ENCODE measurements around the gene SMARCAL1.

SMARCAL1 gene

DNA sequence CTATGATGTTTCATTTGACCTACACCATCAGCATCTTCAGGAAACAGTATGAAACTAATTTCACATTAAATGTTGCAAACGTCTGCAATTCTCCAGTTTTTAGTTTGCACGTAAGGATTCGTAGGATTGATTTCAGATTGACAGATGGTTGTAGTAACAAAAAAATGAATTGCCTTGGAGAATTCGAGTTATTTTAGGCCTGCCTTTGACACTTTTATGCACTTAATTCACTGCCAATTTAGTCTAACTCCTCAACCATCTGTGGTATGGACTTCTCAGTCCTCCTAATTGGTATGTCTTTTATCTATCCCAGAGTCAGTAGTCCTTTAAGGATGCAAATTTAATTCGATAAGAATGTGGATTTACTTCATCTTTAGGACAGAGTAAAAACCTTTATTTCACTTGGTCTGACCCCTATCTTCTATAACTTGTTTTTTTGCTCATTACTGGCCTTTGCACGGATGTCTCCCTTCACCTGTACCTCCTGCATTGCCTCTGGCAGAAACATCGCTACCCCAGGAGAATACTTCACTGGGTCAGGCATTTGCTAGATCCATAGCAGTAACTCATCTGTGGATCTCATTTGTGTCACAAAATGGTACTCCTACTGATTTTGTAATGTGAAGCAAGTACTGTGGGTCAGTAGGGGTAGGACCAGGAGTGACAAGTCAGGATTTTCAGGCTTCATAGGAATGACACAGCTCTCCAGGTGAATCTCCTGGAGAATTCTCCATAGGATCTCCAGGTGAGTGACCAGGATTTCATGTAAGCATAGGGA, 90.3 kb downstream of the SMARCAL1 start:
- DNase-seq (ENCODE audit: extremely low read depth, low read depth): no peak
- TF ChIP-seq CTCF (IDR thresholded peaks at IDR 0.05; ENCODE audit: low read depth, low read length): no peak

DNA sequence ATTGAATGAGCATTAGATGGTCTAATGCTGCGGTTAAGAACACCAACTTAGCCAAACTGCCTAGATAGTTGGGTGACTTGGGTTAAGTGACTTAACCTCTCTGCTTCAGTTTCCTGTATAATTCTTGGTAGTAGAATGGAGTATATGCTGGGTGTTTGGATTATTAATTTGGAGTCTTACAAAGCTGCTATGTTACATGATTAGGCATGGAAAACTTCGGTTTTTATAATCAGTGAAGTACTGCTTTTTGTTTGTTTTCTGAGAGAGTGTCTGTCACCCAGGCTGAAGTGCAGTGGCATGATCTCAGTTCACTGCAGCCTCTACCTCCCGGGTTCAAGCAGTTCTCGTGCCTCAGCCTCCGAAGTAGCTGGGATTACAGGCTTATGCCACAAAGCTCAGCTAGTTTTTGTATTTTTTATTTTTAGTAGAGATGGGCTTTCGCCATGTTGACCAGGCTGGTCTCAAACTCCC, 90.9 kb downstream of the SMARCAL1 start:
- TF ChIP-seq CTCF (IDR thresholded peaks at IDR 0.05; ENCODE audit: low read depth, low read length): no peak
- no peak for DNase-seq (ENCODE audit: extremely low read depth, low read depth)

DNA sequence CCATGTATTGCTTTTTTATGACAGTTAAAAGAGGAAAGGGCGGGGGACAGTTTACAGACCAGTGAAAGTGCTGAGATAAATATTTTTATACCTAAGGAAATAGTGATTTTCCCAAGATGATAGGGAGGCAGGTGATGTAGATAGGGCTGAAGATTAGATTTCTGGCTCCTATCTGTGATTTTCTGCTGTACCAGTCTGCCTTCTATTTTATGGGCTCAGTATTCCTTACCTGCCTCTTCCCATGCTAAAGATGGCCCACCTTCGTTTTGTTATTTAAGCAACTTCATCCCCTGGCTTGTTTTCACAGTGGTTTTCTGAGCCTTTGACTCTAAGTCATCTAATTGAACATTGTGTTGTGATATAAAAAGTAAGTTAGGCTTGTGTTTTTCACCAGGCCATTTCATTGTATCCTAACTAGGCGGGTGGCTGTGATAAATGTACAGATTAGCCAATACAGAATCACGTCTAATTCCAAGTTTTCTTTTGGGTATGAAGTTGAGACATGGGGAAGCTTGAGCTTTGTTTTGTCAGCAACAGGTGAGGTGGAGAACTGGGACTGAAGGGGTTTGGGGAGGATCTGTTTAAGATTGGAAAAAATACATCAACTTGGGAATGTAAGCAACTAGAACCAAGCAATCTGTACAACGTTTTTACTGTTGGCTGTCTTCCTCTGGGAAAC, 91.6 kb downstream of the SMARCAL1 start:
- no peak for DNase-seq (ENCODE audit: extremely low read depth, low read depth)
- TF ChIP-seq CTCF (IDR thresholded peaks at IDR 0.05; ENCODE audit: low read depth, low read length): no peak

DNA sequence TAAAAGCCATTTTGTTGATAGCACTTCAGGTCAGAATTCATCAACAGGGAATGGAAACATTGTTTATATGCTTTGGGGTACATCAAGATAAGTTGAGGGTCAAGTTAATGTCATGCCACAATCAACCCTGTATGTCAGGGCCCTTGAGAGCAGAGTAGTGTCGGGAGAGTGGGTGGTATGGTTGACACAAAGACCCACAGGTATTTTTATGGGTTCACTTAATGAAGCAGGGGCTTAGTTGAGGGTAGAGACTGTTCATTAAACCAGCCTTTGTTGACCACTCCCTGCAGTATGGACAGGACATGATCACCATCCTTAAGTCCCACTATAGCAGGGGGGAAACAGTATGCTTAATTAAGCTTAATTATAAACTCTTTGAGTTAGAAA, 92.1 kb downstream of the SMARCAL1 start:
- DNase-seq (ENCODE audit: extremely low read depth, low read depth): no peak
- no peak for TF ChIP-seq CTCF (IDR thresholded peaks at IDR 0.05; ENCODE audit: low read depth, low read length)

DNA sequence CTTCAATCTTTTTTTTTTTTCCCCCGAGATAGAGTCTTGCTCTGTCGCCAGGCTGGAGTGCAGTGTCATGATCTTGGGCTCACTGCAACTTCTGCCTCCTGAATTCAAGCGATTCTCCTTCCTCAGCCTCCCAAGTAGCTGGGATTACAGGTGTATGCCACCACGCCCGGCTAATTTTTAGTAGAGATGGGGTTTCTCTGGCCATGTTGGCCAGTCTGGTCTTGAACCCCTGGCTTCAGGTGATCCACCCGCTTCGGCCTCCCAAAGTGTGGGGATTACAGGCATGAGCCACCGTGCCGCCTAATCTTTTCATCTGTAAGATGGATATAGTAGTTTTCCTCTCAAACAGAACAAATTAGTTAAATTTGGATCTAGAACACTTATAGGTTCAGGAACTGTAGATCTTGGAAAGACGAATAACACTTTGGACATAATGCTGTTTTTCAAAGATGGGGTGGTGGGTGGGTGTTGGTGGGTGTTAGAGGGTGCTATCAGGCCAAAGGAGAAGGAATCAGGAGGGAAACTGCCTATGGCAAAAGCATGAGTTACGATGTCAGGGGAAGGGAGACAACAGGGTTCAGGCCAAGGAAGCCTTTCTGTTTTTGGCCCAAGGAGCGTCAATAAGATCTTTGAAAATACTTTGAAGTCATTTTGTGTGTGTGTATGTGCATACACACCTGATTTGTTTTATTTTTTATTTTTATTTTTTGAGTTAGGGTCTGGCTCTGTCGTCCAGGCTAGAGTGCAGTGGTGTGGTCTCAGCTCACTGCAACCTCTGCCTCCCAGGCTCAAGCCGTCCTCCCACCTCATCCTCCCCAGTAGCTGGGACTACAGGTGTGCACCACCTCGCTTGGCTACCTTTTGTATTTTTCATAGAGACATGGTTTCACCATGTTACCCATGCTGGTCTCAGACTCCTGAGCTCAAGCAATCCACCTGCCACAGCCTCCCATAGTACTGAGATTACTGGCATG, 93.1 kb downstream of the SMARCAL1 start:
- no peak for TF ChIP-seq CTCF (IDR thresholded peaks at IDR 0.05; ENCODE audit: low read depth, low read length)
- no peak for DNase-seq (ENCODE audit: extremely low read depth, low read depth)

GRCh38 chr2:216507220-216508160, 95.2 kb downstream of the SMARCAL1 start:
- TF ChIP-seq CTCF (IDR thresholded peaks at IDR 0.05; ENCODE audit: low read depth, low read length): no peak
- no peak for DNase-seq (ENCODE audit: extremely low read depth, low read depth)
